K562 (cell line): ENCODE measurements around the gene ELOF1. TPM values are rescaled to one million over a fixed set of nuclear protein-coding genes. Genes with fewer than 3 reads are reported as not detected.

Experiments
- ARHGAP35 ChIP-seq: fragments of 450-650 bp; IDR thresholded peaks from 2 replicates; pipeline ENCODE4 v1.6.1; 2018; ENCODE audit not compliant: partially characterized antibody
- BCOR ChIP-seq: fragments of 450-650 bp; IDR thresholded peaks from 2 replicates; pipeline ENCODE4 v1.6.1; 2016
- CHD4 ChIP-seq: fragments of 200-600 bp; sonication (generic); IDR thresholded peaks from 3 replicates; pipeline ENCODE4 v1.6.1; 2012; ENCODE audit warnings: low read depth, mild to moderate bottlenecking, mixed read lengths, low read length, inconsistent platforms; ENCODE audit not compliant: insufficient read depth, insufficient replicate concordance, poor library complexity, severe bottlenecking
- KDM2B ChIP-seq: fragments of 250-450 bp; sonication (Bioruptor Pico); IDR thresholded peaks from 2 replicates; pipeline ENCODE4 v1.8.0; 2021; ENCODE audit warnings: mild to moderate bottlenecking, moderate library complexity
- NR4A1 ChIP-seq, 2 experiments: fragments of 250-450 bp in 1 of 2; fragments of 450-650 bp in 1 of 2; sonication (Bioruptor Pico) in 1 of 2; IDR thresholded peaks; 2 replicates each; pipeline versions ENCODE4 v1.4.0 to v1.6.1; 2016 to 2020; ENCODE audit warnings: mild to moderate bottlenecking in 2 of 2, missing compliant biosample characterization in 1 of 2, missing genetic modification characterization in 1 of 2, moderate library complexity in 1 of 2
- SP1 ChIP-seq: sonication (generic); formaldehyde crosslinking; IDR thresholded peaks from 2 replicates; pipeline ENCODE4 v1.8.1; 2022; ENCODE audit warnings: mild to moderate bottlenecking, missing genetic modification reagents
- TEAD4 ChIP-seq, 2 experiments: sonication (generic) in 1 of 2; formaldehyde crosslinking in 1 of 2; IDR thresholded peaks; 2 replicates each; pipeline versions ENCODE4 v1.6.1 to v1.8.0; 2012 to 2022; ENCODE audit warnings: borderline replicate concordance in 1 of 2, inconsistent platforms in 1 of 2, low read length in 1 of 2, mild to moderate bottlenecking in 1 of 2, missing genetic modification reagents in 1 of 2
- THRAP3 ChIP-seq: fragments of 450-650 bp; IDR thresholded peaks from 2 replicates; pipeline ENCODE4 v1.6.1; 2016; ENCODE audit warnings: mild to moderate bottlenecking, inconsistent platforms, borderline replicate concordance
- polyA plus RNA-seq, 8 experiments: library from polyadenylated mRNA; depleted of rRNA in 4 of 8; stranded (reverse) in 5 of 8; unstranded in 3 of 8; fragments of >200 nt; fragmentation: Nextera tagmentation in 2 of 8; fragmentation: Illumina TruSeq in 1 of 8; extraction: Ambion mirVana in 2 of 8; extraction: Trizol in 1 of 8; gene quantifications; 2 replicates each; pipeline versions ENCODE4 v1.2.1 to v1.2.3, GENCODE V29; 2011 to 2014; ENCODE audit warnings: inconsistent platforms in 1 of 8, missing spikeins in 1 of 8
- total RNA-seq, 7 experiments: library from RNA; depleted of rRNA in 6 of 7; stranded (reverse); fragments of >200 nt in 6 of 7; fragmentation: Illumina TruSeq in 2 of 7; extraction: Trizol in 2 of 7; gene quantifications; 2 replicates each; pipeline versions ENCODE4 v1.2.1 to v1.2.3, GENCODE V29; 2011 to 2021; ENCODE audit warnings: low replicate concordance in 1 of 7
- TF ChIP-seq, protein P1 (sequence below): sonication (generic); formaldehyde crosslinking; IDR thresholded peaks from 2 replicates; pipeline ENCODE4 v1.8.0; 2023; ENCODE audit warnings: missing genetic modification reagents, mild to moderate bottlenecking, borderline replicate concordance
- TF ChIP-seq, protein P2 (sequence below): fragments of 450-650 bp; formaldehyde crosslinking; IDR thresholded peaks from 2 replicates; pipeline ENCODE4 v1.4.0; 2022; ENCODE audit warnings: mild to moderate bottlenecking, moderate library complexity

The ELOF1 gene
- total and polyA plus RNA-seq, 9 of the 15 experiments (the other 6 are each of a cell fraction or from before 2014, with no cell fraction given): 16.7 to 147 (median 74.2) TPM

DNA sequence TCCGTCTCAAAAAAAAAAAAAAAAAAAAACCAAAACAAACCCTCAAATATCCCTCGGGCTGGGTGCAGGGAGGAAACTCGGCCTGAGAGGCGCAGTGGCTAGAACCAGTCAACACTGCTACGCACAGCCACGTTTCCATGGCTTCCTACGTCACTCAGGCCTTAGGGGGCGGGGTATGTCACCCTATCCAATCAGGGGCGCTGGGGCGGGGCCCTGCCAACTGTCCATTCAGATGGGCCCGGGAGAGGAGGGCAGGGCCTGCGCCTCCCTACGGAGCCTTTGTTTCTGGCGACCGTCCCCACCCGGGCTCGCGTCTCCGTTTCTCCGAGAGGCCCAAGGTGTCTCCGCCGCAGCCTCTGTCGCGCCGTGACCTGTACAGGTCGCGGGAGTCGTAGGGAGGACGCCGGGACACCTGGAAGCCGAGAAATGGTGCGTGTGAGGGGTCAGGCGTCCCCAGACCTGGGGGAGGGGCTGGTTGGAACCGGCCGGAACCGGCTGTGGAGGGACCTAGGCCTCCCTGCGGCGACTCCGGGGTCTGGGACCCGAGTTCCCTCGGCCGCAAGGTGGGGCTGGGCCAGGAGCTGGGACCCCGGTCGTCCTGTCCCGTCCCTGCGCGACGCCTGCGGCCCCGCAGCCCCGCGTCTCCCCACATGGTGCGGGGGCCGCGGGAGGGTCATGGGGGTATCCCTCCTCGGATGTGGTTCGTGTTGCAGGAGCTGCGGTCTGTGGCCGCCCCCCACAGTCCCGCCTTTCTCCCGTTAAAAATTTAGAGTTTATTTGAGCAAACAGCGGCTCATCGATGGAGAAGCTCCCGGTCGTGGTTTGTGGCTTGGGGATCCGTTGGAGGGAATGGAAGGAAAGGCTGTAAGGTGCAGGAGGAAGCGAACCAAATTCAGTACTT is 38.4 kb upstream of the ELOF1 start, which contains the start of gene ZNF627 (continued):
- TF ChIP-seq SP1: peak; percentile 92
- no peak for TF ChIP-seq CHD4
- peak; percentile 37; the same call in 1 of the 2 replicates for TF ChIP-seq BCOR
- no peak for TF ChIP-seq ARHGAP35
- peak; percentile 68; the same call in 1 of the 2 replicates for TF ChIP-seq NR4A1 (CRISPR knock-in tag; IDR thresholded peaks at IDR 0.05)
- peak; percentile 61; the same call in 1 of the 2 replicates for TF ChIP-seq NR4A1 (tag; IDR thresholded peaks at IDR 0.05)
- TF ChIP-seq, protein P1, sequence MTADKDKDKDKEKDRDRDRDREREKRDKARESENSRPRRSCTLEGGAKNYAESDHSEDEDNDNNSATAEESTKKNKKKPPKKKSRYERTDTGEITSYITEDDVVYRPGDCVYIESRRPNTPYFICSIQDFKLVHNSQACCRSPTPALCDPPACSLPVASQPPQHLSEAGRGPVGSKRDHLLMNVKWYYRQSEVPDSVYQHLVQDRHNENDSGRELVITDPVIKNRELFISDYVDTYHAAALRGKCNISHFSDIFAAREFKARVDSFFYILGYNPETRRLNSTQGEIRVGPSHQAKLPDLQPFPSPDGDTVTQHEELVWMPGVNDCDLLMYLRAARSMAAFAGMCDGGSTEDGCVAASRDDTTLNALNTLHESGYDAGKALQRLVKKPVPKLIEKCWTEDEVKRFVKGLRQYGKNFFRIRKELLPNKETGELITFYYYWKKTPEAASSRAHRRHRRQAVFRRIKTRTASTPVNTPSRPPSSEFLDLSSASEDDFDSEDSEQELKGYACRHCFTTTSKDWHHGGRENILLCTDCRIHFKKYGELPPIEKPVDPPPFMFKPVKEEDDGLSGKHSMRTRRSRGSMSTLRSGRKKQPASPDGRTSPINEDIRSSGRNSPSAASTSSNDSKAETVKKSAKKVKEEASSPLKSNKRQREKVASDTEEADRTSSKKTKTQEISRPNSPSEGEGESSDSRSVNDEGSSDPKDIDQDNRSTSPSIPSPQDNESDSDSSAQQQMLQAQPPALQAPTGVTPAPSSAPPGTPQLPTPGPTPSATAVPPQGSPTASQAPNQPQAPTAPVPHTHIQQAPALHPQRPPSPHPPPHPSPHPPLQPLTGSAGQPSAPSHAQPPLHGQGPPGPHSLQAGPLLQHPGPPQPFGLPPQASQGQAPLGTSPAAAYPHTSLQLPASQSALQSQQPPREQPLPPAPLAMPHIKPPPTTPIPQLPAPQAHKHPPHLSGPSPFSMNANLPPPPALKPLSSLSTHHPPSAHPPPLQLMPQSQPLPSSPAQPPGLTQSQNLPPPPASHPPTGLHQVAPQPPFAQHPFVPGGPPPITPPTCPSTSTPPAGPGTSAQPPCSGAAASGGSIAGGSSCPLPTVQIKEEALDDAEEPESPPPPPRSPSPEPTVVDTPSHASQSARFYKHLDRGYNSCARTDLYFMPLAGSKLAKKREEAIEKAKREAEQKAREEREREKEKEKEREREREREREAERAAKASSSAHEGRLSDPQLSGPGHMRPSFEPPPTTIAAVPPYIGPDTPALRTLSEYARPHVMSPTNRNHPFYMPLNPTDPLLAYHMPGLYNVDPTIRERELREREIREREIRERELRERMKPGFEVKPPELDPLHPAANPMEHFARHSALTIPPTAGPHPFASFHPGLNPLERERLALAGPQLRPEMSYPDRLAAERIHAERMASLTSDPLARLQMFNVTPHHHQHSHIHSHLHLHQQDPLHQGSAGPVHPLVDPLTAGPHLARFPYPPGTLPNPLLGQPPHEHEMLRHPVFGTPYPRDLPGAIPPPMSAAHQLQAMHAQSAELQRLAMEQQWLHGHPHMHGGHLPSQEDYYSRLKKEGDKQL (CRISPR knock-in tag): no peak; the same call in 1 of the 2 replicates
- no peak for TF ChIP-seq THRAP3
- TF ChIP-seq, protein P2, sequence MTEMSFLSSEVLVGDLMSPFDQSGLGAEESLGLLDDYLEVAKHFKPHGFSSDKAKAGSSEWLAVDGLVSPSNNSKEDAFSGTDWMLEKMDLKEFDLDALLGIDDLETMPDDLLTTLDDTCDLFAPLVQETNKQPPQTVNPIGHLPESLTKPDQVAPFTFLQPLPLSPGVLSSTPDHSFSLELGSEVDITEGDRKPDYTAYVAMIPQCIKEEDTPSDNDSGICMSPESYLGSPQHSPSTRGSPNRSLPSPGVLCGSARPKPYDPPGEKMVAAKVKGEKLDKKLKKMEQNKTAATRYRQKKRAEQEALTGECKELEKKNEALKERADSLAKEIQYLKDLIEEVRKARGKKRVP (CRISPR knock-in tag): no peak
- no peak; the same call in 1 of the 2 replicates for TF ChIP-seq TEAD4 (IDR thresholded peaks at IDR 0.05; ENCODE audit: low read length)
- TF ChIP-seq TEAD4 (CRISPR knock-in tag; IDR thresholded peaks at IDR 0.05; ENCODE audit: borderline replicate concordance): no peak
- no peak for TF ChIP-seq KDM2B (CRISPR knock-in tag)
